Measurements from ENCODE around the gene ATOX1. TPM values are rescaled to one million over a fixed set of nuclear protein-coding genes. Genes with fewer than 3 reads are reported as not detected.

Gene ATOX1
- total and polyA plus RNA-seq, 2 of the 8 experiments (the other 6 are each of a cell fraction or from before 2014, with no cell fraction given): 79.9 to 232 TPM

DNA sequence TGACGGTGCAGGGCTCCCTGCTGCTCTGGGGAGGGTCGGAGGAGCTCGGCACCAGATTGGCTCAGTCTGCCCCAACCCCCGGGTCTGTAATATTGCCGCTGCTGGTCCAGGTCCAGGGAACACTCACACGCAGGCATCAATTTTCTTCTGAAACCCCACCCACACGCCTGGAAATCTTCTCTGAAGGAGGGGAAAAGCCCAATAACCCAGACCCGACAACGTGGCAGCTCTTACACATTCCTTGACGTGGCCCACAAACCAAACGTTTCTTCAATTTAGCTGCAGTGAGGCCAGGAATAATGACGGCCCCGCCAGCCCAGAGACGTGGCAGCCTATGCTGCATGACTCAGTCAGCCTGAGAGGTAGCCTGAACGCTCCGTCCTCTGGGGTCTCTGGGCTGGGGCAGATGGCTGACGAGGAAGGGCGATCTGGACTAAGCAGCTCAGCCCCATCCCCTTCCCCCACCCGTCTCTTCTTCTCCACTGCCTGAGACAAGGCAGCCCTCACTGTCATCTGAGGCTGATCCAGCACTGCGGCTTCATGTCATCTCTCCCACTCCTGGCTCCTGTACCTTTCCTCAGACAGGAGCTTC, 61.9 kb downstream of the ATOX1 start:
- FAIRE-seq (no peak), DNase-seq (ENCODE audit: low read depth in 1 of 2, low spot score in 2 of 2) (peak in 1 of 2 experiments; percentile 60)
- peaks cover 3 to 14% (median 6%) of the 10 kb centered on the region in 4 experiments for H3K4me1 ChIP-seq (replicated peaks in 1 of 4; ENCODE audit: control insufficient read depth in 3 of 4, insufficient read depth in 4 of 4, low read length in 3 of 4)
- no peak overlapping the region; the same call in 1 of the 2 replicates for H2BK15ac ChIP-seq (ENCODE audit: low read length)
- H3K9ac ChIP-seq (replicated peaks in 1 of 4; ENCODE audit: extremely low read depth in 1 of 4, low read depth in 3 of 4, low read length in 3 of 4): peak overlapping the region in 2 of 4 experiments; percentile 25 to 26; a peak in 3 of 7 replicates
- H3K79me2 ChIP-seq (ENCODE audit: control insufficient read depth in 1 of 2, insufficient read depth in 2 of 2, low read length in 2 of 2): no peaks in the 10 kb centered on the region
- ChIA-PET CTCF (ENCODE audit: partially characterized antibody) (interaction anchor here (0.9 to 7.9 kb wide), 13 partner anchors 9 to 176 kb away, joined by 3 to 53 read pairs (median 9); partner anchors contain the start of gene SPARC), POLR2A (ENCODE audit: partially characterized antibody) (interaction anchor here (1.0 to 2.1 kb wide), 13 partner anchors 7 to 74 kb away, joined by 3 to 14 read pairs (median 4); partner anchors contain the start of gene SPARC)
- peak overlapping the region; percentile 97 for H2AFZ ChIP-seq (ENCODE audit: low read length)
- H2BK120ac ChIP-seq (replicated peaks; ENCODE audit: low read depth, low read length): no peak overlapping the region
- no peaks in the 10 kb centered on the region for H4K20me1 ChIP-seq (replicated peaks in 1 of 2; ENCODE audit: control insufficient read depth in 1 of 2, insufficient read depth in 2 of 2, low read length in 2 of 2)
- no peak overlapping the region for H3K14ac ChIP-seq (ENCODE audit: insufficient read length)
- no peaks in the 10 kb centered on the region for H3K27me3 ChIP-seq (replicated peaks in 1 of 4; ENCODE audit: control insufficient read depth in 3 of 4, extremely low read depth in 1 of 4, insufficient read depth in 3 of 4, low read length in 3 of 4)
- H3K23ac ChIP-seq (ENCODE audit: insufficient read length): no peak overlapping the region
- H4K91ac ChIP-seq (replicated peaks; ENCODE audit: insufficient read length, low read length): no peak overlapping the region
- H3K56ac ChIP-seq (replicated peaks; ENCODE audit: insufficient read length, low read depth, low read length): no peak overlapping the region
- H2BK12ac ChIP-seq (ENCODE audit: low read depth, low read length): peak overlapping the region; percentile 94; the same call in 1 of the 2 replicates
- no peak overlapping the region for H3K4ac ChIP-seq (replicated peaks; ENCODE audit: insufficient read length, low read depth, low read length)
- H4K5ac ChIP-seq (ENCODE audit: insufficient read length, low read depth, low read length): no peak overlapping the region
- no peaks in the 10 kb centered on the region for H3K36me3 ChIP-seq (ENCODE audit: control insufficient read depth in 2 of 4, insufficient read depth in 4 of 4, low read length in 3 of 4)
- H3K27ac ChIP-seq (ENCODE audit: low read depth, low read length): no peak overlapping the region
- WGBS, 2 experiments (ENCODE audit: extremely low coverage in 1 of 2, insufficient coverage in 1 of 2, insufficient read length in 1 of 2, insufficient replicate concordance in 2 of 2, low coverage in 1 of 2, low lambda C conversion rate in 2 of 2, missing lambda C conversion rate in 1 of 2): 33% methylated on average over 20 of the region's 20 CpGs; no CpG with 5 or more reads in 1 of the 2 experiments
- no peaks in the 10 kb centered on the region for H3K23me2 ChIP-seq (ENCODE audit: low read depth, low read length)
- peak overlapping the region; percentile 68; the same call in 1 of the 2 replicates for H4K8ac ChIP-seq (ENCODE audit: extremely low read depth, insufficient read depth, low read length)
- H3K4me3 ChIP-seq (ENCODE audit: extremely low read depth in 1 of 4, insufficient read depth in 2 of 4, low read depth in 3 of 4, low read length in 4 of 4): peak overlapping the region in 3 of 4 experiments; percentile 15 to 43 (median 17); a peak in 4 of 8 replicates
- H3K18ac ChIP-seq (ENCODE audit: extremely low read depth, low read length): peak overlapping the region; percentile 42; the same call in 1 of the 2 replicates
- H3K9me3 ChIP-seq (ENCODE audit: insufficient read depth in 2 of 2, low read depth in 1 of 2, low read length in 1 of 2): no peaks in the 10 kb centered on the region
- H2AK5ac ChIP-seq (ENCODE audit: low read depth, low read length): no peak overlapping the region
- peak overlapping the region; percentile 97; the same call in 1 of the 2 replicates for H2BK20ac ChIP-seq (ENCODE audit: low read length)
- H2BK5ac ChIP-seq (ENCODE audit: low read depth, low read length): no peak overlapping the region; the same call in 1 of the 2 replicates
- H3K4me2 ChIP-seq (ENCODE audit: insufficient read depth in 1 of 2, low read depth in 2 of 2, low read length in 2 of 2): peak overlapping the region; percentile 46 to 70
- no peaks in the 10 kb centered on the region for H3K79me1 ChIP-seq (ENCODE audit: low read depth, low read length)
- TF ChIP-seq HDAC2 (IDR thresholded peaks at IDR 0.05; ENCODE audit: borderline replicate concordance in 1 of 2, low read depth in 2 of 2, low read length in 2 of 2): no peak
- TF ChIP-seq YY1 (IDR thresholded peaks at IDR 0.05; ENCODE audit: low read depth, low read length): 0 out of 2 replicates have a peak, but pooled peaks have one; percentile 15
- no peak for TF ChIP-seq CHD2 (IDR thresholded peaks at IDR 0.05; ENCODE audit: low read length)
- TF ChIP-seq RBBP5 (IDR thresholded peaks at IDR 0.05; ENCODE audit: borderline replicate concordance, low read depth, low read length): 0 out of 2 replicates have a peak, but pooled peaks have one; percentile 28
- TF ChIP-seq SP4 (IDR thresholded peaks at IDR 0.05; ENCODE audit: low read length): no peak

Measured in H1 (cell line).